Measurements from ENCODE around the gene PRKCB. TPM values are rescaled to one million over a fixed set of nuclear protein-coding genes. Genes with fewer than 3 reads are reported as not detected.

Gene PRKCB
- total RNA-seq, 2 experiments from 2014 or later: 56.3 to 57.9 TPM

- Mint-ChIP-seq H3K36me3 (peaks cover 9% of the 10 kb centered on the region), H3K4me3 (no peak overlapping the region), H3K27me3 (no peaks in the 10 kb centered on the region), H3K9me3 (no peaks in the 10 kb centered on the region), H3K4me1 (ENCODE audit: low read depth) (peaks cover 70% of the 10 kb centered on the region), H3K27ac (peak overlapping the region; percentile 1)
- CTCF ChIA-PET: interaction anchor here (0.7 to 1.2 kb wide), 4 partner anchors 50 to 298 kb away, joined by 3 to 5 read pairs (median 3); no protein-coding TSS in a partner anchor
- intact Hi-C loops (cut with micrococcal nuclease): no loop called here
- DNase-seq: no peak
- POLR2A ChIA-PET: interaction anchor here (1.1 to 1.4 kb wide), 2 partner anchors 11 to 40 kb away, joined by 3 to 4 read pairs; no protein-coding TSS in a partner anchor
Observed at GRCh38 chr16:23960081-23960885, 124.5 kb downstream of the PRKCB start.

DNA sequence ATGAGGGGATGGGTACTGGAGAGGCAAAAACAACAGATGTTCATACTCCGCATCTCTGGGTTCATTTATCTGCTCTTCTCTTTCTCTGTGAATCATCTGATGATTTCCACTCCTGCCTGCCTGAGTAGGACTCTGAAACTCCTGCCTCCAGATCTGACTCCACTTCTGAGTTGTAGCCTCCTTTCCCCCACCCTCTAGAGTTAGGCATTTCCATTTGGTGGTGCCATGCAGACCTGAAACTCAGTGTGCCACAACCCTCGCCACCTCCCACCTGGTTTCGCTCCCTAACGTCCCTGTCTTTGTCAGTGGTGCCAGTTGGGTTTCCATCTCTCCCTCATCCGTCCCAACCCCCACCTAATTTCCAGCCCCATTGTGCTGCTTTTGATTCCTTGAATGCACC, 126.2 kb downstream of the PRKCB start:
- Mint-ChIP-seq H3K4me3 (peak overlapping the region; percentile 34), H3K9me3 (no peaks in the 10 kb centered on the region), H3K4me1 (ENCODE audit: low read depth) (peaks cover 67% of the 10 kb centered on the region), H3K36me3 (peaks cover 13% of the 10 kb centered on the region), H3K27me3 (no peaks in the 10 kb centered on the region), H3K27ac (peak overlapping the region; percentile 47)
- CTCF ChIA-PET: no interaction called here
- intact Hi-C loops (cut with micrococcal nuclease): loop anchor here (1.0 to 2.0 kb wide), 3 partner anchors 13 to 119 kb away; no protein-coding TSS in a partner anchor
- POLR2A ChIA-PET: no interaction called here
- DNase-seq: peak; percentile 84

DNA sequence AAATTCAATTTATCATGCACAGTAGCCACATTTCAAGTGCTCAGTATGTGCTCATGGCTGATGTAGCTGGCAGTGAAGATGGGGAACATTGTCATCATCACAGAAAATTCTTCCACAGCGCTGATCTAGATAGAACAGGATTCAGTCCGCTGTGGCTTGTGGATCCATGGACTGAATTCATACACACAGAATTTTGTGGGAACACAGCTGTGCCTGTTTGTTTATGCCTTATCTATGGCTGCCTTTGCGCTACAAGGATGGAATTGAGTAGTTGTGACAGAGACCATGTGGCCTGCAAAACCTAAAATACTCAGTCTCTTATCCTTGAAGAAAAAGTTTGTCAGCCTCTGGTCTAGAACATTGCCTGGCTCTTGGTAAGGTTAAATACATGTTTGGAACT, 128.4 kb downstream of the PRKCB start:
- intact Hi-C loops (cut with micrococcal nuclease): no loop called here
- no peak for DNase-seq
- Mint-ChIP-seq H3K4me3 (no peak overlapping the region), H3K27me3 (no peaks in the 10 kb centered on the region), H3K36me3 (peaks cover 16% of the 10 kb centered on the region), H3K4me1 (ENCODE audit: low read depth) (peaks cover 63% of the 10 kb centered on the region), H3K27ac (no peak overlapping the region), H3K9me3 (no peaks in the 10 kb centered on the region)
- CTCF ChIA-PET: no interaction called here
- POLR2A ChIA-PET: no interaction called here

DNA sequence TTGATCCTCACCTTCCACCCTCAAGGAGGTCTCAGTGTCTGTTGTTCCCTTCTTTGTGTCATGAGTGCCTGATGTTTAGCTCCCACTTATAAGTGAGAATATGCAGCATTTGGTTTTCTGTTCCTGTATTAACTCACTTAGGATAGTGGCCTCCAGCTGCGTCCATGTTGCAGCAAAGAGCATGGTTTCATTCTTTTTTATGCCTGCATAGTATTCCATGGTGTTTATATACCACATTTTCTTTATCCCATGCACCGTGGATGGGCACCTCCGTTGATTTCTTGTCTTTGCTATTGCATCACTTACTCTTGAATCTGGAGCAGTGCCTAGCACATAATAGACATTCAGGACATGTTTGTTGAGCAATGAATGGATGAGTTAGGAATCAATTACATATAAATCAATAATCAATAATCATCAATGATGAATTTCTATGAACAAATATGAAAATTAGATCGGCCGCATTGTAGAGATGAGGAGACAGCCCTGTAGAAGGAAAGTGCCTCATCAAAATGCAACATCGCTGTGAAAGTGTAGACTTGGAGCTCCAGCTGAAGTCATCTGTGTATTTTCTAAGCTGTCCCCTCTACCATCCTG, 129.5 kb downstream of the PRKCB start:
- ChIA-PET CTCF (interaction anchor here (1.5 kb wide), 1 partner anchor 45 kb away, joined by 5 read pairs; no protein-coding TSS in a partner anchor), POLR2A (no interaction called here)
- Mint-ChIP-seq H3K27ac (no peak overlapping the region), H3K27me3 (no peaks in the 10 kb centered on the region), H3K36me3 (peaks cover 19% of the 10 kb centered on the region), H3K4me3 (no peak overlapping the region), H3K9me3 (no peaks in the 10 kb centered on the region), H3K4me1 (ENCODE audit: low read depth) (peaks cover 63% of the 10 kb centered on the region)
- intact Hi-C loops (cut with micrococcal nuclease): no loop called here
- DNase-seq: no peak

DNA sequence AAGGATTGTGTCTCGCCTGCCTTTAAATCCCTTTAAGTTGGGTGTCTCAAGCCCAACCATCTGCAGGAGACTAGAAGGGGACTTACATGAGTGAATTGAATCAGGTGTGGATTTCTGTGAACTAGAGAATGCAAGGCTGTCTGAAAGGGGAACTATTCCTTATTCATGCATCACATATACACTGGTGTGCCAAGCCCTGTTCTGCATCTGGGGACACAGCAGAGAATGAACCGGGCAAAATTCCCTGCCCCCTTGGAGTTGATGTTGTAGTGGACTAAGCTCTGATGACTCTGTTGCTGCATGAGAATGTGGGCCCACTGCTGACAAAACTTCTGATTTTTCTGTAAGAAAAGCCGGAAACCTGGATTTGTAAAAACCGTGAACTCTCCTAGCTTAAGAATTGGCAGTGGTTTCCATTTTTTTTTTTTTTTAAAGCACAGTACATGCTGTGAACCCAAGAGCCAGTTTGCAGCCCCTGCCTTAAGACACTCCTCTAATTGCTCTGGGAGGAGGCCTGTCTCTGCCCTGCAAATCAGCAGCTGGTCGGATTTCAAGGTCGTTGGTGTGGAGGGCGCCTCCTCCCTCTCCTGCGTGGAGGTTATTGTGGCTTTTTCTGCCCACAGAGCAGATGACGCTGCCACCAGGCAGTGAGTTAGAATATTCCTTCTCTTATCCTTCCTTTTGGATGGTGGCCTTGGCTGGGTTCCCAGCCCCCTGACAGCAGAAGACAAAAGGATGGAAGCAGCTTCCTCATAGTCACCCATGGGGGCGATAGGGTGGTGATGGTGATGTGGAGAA, 131.0 kb downstream of the PRKCB start:
- H3K27ac Mint-ChIP-seq: no peak overlapping the region
- no peaks in the 10 kb centered on the region for H3K27me3 Mint-ChIP-seq
- ChIA-PET POLR2A (interaction anchor here (0.7 kb wide), 1 partner anchor 33 kb away, joined by 3 read pairs; no protein-coding TSS in a partner anchor), CTCF (interaction anchor here (0.8 to 1.5 kb wide), 2 partner anchors 43 to 44 kb away, joined by 3 to 5 read pairs; no protein-coding TSS in a partner anchor)
- peaks cover 19% of the 10 kb centered on the region for H3K36me3 Mint-ChIP-seq
- intact Hi-C loops (cut with micrococcal nuclease): no loop called here
- no peak for DNase-seq
- H3K4me1 Mint-ChIP-seq (ENCODE audit: low read depth): peaks cover 54% of the 10 kb centered on the region
- H3K9me3 Mint-ChIP-seq: no peaks in the 10 kb centered on the region
- H3K4me3 Mint-ChIP-seq: no peak overlapping the region

DNA sequence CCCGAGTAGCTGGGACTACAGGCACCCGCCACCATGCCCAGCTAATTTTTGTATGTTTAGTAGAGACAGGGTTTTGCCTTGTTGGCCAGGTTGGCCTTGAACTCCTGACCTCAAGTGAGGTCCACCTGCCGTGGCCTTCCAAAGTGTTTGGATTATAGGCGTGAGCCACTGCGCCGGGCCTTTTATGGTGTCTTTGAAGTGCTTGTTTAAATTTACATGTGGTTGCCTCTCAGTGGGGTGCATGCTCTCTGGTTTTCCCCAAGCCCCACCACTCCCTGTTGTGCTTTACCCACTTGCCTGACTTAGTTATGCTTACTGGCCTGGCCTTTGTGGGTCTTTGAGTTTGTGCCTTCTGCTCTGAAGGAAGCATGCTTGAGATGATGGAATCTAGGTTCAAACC, 132.0 kb downstream of the PRKCB start:
- ChIA-PET CTCF (no interaction called here), POLR2A (no interaction called here)
- Mint-ChIP-seq H3K27ac (no peak overlapping the region), H3K27me3 (no peaks in the 10 kb centered on the region), H3K4me3 (no peak overlapping the region), H3K9me3 (no peaks in the 10 kb centered on the region), H3K4me1 (ENCODE audit: low read depth) (peaks cover 51% of the 10 kb centered on the region), H3K36me3 (peaks cover 19% of the 10 kb centered on the region)
- DNase-seq: no peak
- intact Hi-C loops (cut with micrococcal nuclease): no loop called here

DNA sequence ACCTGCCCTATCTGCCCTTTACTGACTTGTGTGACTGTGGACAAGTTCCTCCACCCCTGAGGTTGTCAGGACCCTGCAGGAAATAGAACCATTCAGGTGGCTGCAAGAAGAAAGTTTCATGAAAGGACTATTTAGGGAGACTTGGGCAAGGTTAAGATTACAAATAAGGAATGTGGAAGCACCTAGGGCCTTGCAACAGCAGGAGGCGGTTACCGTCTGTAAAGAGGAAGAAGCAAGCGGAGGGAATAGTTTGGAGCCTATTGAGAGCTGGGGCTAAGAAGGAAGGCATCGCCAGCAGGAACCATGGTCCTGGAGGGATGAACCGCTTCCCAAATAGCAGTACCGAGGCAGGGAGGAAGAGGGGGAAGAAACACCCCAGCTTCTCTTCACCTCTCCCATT, 132.4 kb downstream of the PRKCB start:
- no peak overlapping the region for H3K4me3 Mint-ChIP-seq
- ChIA-PET CTCF (no interaction called here), POLR2A (no interaction called here)
- no peak for DNase-seq
- no peak overlapping the region for H3K27ac Mint-ChIP-seq
- intact Hi-C loops (cut with micrococcal nuclease): no loop called here
- peaks cover 48% of the 10 kb centered on the region for H3K4me1 Mint-ChIP-seq (ENCODE audit: low read depth)
- H3K9me3 Mint-ChIP-seq: no peaks in the 10 kb centered on the region
- peaks cover 20% of the 10 kb centered on the region for H3K36me3 Mint-ChIP-seq
- no peaks in the 10 kb centered on the region for H3K27me3 Mint-ChIP-seq

DNA sequence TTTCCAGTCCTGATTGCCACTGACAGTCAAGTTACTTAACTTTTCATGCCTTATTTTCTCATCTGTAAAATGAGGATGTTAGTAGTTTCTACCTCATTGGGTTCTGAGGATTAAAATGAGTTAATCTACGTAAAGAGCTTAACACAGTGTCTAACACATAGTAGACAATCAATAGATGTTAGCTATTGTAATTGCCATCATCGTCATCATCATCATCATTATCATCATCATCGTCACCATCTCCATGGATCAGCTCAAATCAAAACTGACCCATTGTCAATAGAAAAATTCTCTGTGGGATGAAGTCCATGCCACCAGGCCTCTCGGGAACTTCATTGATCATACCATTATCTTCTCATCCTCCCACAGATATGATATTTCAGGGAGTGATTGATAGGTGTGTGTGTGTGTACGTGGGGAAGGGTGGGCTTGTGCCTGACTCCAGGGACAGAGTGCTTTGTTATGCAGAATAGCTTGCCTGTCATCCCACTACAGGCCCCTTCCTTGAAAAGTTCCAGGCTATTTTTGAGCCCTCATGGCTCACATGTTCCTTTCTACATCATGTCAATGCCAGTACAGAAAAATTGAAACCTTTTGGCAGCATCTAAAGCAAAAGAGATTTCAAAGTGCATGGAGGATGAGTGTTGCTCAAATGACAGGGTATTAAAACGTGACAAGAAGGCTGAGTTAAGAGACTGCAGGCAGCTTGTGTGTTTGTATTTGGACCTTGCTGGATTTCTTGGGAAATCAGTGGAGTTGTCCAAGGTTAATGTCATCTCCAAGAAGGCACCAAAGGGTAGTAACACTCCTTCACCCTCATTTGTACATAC, 133.9 kb downstream of the PRKCB start:
- H3K36me3 Mint-ChIP-seq: peaks cover 16% of the 10 kb centered on the region
- POLR2A ChIA-PET: no interaction called here

DNA sequence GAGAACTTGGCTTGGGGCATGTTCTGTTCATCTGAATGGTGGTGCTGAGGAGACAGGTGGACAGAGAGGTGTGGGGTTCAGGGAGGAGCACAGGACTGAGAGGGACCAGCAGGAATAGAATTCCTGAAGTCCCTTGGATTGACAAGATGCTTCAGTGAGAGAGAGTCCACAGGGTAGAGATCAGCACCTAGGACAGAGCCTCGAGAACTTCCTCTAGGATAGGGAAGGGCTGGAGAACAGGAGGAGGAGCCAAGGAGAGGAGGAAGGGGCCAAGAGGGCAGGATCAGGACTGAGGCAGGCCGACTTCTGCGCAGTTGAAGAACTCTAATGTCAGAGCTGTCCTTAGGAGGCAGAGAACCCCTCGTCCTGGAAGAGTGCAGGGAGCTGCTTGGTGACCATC, 138.4 kb downstream of the PRKCB start:
- no peak overlapping the region for H3K27ac Mint-ChIP-seq
- H3K4me1 Mint-ChIP-seq (ENCODE audit: low read depth): peaks cover 57% of the 10 kb centered on the region

More for the DNA sequence above, 133.9 kb downstream of the PRKCB start:
- Mint-ChIP-seq H3K27me3 (no peaks in the 10 kb centered on the region), H3K4me1 (ENCODE audit: low read depth) (peaks cover 53% of the 10 kb centered on the region), H3K4me3 (no peak overlapping the region), H3K27ac (no peak overlapping the region), H3K9me3 (no peaks in the 10 kb centered on the region)
- intact Hi-C loops (cut with micrococcal nuclease): no loop called here
- CTCF ChIA-PET: interaction anchor here (0.6 to 0.7 kb wide), 3 partner anchors 14 to 198 kb away, joined by 3 read pairs; no protein-coding TSS in a partner anchor
- no peak for DNase-seq

GRCh38 chr16:23975293-23975692, 139.5 kb downstream of the PRKCB start:
- H3K27me3 Mint-ChIP-seq: no peaks in the 10 kb centered on the region
- no peak overlapping the region for H3K27ac Mint-ChIP-seq
- peaks cover 1% of the 10 kb centered on the region for H3K36me3 Mint-ChIP-seq
- ChIA-PET POLR2A (no interaction called here), CTCF (no interaction called here)
- intact Hi-C loops (cut with micrococcal nuclease): no loop called here
- DNase-seq: no peak
- peaks cover 57% of the 10 kb centered on the region for H3K4me1 Mint-ChIP-seq (ENCODE audit: low read depth)
- no peak overlapping the region for H3K4me3 Mint-ChIP-seq
- no peaks in the 10 kb centered on the region for H3K9me3 Mint-ChIP-seq

More for the DNA sequence above, 138.4 kb downstream of the PRKCB start:
- intact Hi-C loops (cut with micrococcal nuclease): no loop called here
- H3K36me3 Mint-ChIP-seq: peaks cover 4% of the 10 kb centered on the region
- H3K27me3 Mint-ChIP-seq: no peaks in the 10 kb centered on the region
- no peak for DNase-seq
- ChIA-PET POLR2A (no interaction called here), CTCF (no interaction called here)
- H3K9me3 Mint-ChIP-seq: no peaks in the 10 kb centered on the region
- H3K4me3 Mint-ChIP-seq: no peak overlapping the region

GRCh38 chr16:23976091-23976490, 140.3 kb downstream of the PRKCB start:
- Mint-ChIP-seq H3K36me3 (peaks cover 1% of the 10 kb centered on the region), H3K27me3 (no peaks in the 10 kb centered on the region), H3K27ac (no peak overlapping the region), H3K4me3 (no peak overlapping the region), H3K9me3 (no peaks in the 10 kb centered on the region), H3K4me1 (ENCODE audit: low read depth) (peaks cover 54% of the 10 kb centered on the region)
- POLR2A ChIA-PET: no interaction called here
- DNase-seq: no peak
- intact Hi-C loops (cut with micrococcal nuclease): no loop called here
- CTCF ChIA-PET: no interaction called here

Data from activated CD4-positive, alpha-beta memory T cell treated with anti-CD3 and anti-CD28 coated beads for 36 hours (primary cell).